IPS-20b (cell line): ENCODE results near the gene COTL1.

Experiments used
- H3K27ac ChIP-seq: one replicate; pipeline ENCODE4 v1.5.1; 2013; ENCODE audit warnings: low read length
- H3K27me3 ChIP-seq: 2 replicates; pipeline ENCODE4 v1.6.1; 2013; ENCODE audit warnings: mild to moderate bottlenecking, low read length, inconsistent platforms; ENCODE audit not compliant: insufficient read depth
- H3K36me3 ChIP-seq: 2 replicates; pipeline ENCODE4 v1.6.1; 2013; ENCODE audit warnings: low read depth, mild to moderate bottlenecking, inconsistent platforms, low read length, moderate library complexity; ENCODE audit not compliant: insufficient read depth
- H3K4me1 ChIP-seq: 2 replicates; pipeline ENCODE4 v1.6.1; 2013; ENCODE audit warnings: mild to moderate bottlenecking, control low read depth, inconsistent platforms, low read length, moderate library complexity; ENCODE audit not compliant: insufficient read depth
- H3K4me3 ChIP-seq: 2 replicates; pipeline ENCODE4 v1.5.1; 2013; ENCODE audit warnings: mild to moderate bottlenecking, low read length, inconsistent platforms
- H3K9ac ChIP-seq: 2 replicates; pipeline ENCODE4 v1.6.1; 2013; ENCODE audit warnings: low read depth, mild to moderate bottlenecking, inconsistent platforms, low read length, moderate library complexity
- H3K9me3 ChIP-seq: 2 replicates; pipeline ENCODE4 v1.6.1; 2013; ENCODE audit warnings: mild to moderate bottlenecking, low read depth, low read length, inconsistent platforms; ENCODE audit not compliant: insufficient read depth

The COTL1 gene

GRCh38 chr16:84544031-84544773 lies 73.7 kb downstream of the COTL1 start:
- H3K9me3 ChIP-seq, result no peaks in the 10 kb centered on the region
- no peak overlapping the region for H3K4me3 ChIP-seq
- H3K27ac ChIP-seq, result no peak overlapping the region
- H3K4me1 ChIP-seq, result peaks cover 3% of the 10 kb centered on the region; the same call in 1 of the 2 replicates
- H3K36me3 ChIP-seq, result no peaks in the 10 kb centered on the region
- H3K9ac ChIP-seq, result no peak overlapping the region
- no peaks in the 10 kb centered on the region for H3K27me3 ChIP-seq

GRCh38 chr16:84543253-84543652 lies 74.6 kb downstream of the COTL1 start:
- H3K27me3 ChIP-seq, result no peaks in the 10 kb centered on the region
- H3K9me3 ChIP-seq, result no peaks in the 10 kb centered on the region
- H3K36me3 ChIP-seq, result no peaks in the 10 kb centered on the region
- H3K9ac ChIP-seq, result no peak overlapping the region
- H3K4me3 ChIP-seq, result no peak overlapping the region
- H3K4me1 ChIP-seq, result peaks cover 3% of the 10 kb centered on the region; the same call in 1 of the 2 replicates
- H3K27ac ChIP-seq, result no peak overlapping the region

- no peak overlapping the region for H3K4me3 ChIP-seq
Observed at GRCh38 chr16:84541999-84542817, 75.7 kb downstream of the COTL1 start.

GRCh38 chr16:84540194-84540593 lies 77.7 kb downstream of the COTL1 start:
- Histone ChIP-seq H3K36me3 (no peaks in the 10 kb centered on the region), H3K27me3 (no peaks in the 10 kb centered on the region), H3K4me3 (no peak overlapping the region), H3K27ac (no peak overlapping the region), H3K9ac (no peak overlapping the region), H3K9me3 (no peaks in the 10 kb centered on the region), H3K4me1 (peaks cover 13% of the 10 kb centered on the region)

More at GRCh38 chr16:84541999-84542817, 75.7 kb downstream of the COTL1 start:
- no peaks in the 10 kb centered on the region for H3K9me3 ChIP-seq
- H3K9ac ChIP-seq, result no peak overlapping the region
- H3K4me1 ChIP-seq, result peaks cover 1% of the 10 kb centered on the region; the same call in 1 of the 2 replicates
- H3K27me3 ChIP-seq, result no peaks in the 10 kb centered on the region
- no peak overlapping the region for H3K27ac ChIP-seq
- H3K36me3 ChIP-seq, result no peaks in the 10 kb centered on the region

GRCh38 chr16:84538222-84538840 lies 79.5 kb downstream of the COTL1 start:
- peaks cover 21% of the 10 kb centered on the region for H3K4me1 ChIP-seq
- H3K27me3 ChIP-seq, result no peaks in the 10 kb centered on the region
- no peak overlapping the region for H3K9ac ChIP-seq

GRCh38 chr16:84537491-84538151 lies 80.3 kb downstream of the COTL1 start:
- Histone ChIP-seq H3K9ac (no peak overlapping the region), H3K36me3 (no peaks in the 10 kb centered on the region), H3K9me3 (no peaks in the 10 kb centered on the region), H3K4me1 (peaks cover 28% of the 10 kb centered on the region), H3K27ac (no peak overlapping the region), H3K27me3 (no peaks in the 10 kb centered on the region), H3K4me3 (no peak overlapping the region)

More at GRCh38 chr16:84538222-84538840, 79.5 kb downstream of the COTL1 start:
- H3K36me3 ChIP-seq, result no peaks in the 10 kb centered on the region
- H3K4me3 ChIP-seq, result no peak overlapping the region
- no peak overlapping the region for H3K27ac ChIP-seq
- no peaks in the 10 kb centered on the region for H3K9me3 ChIP-seq

GRCh38 chr16:84535851-84536250 lies 82.0 kb downstream of the COTL1 start:
- Histone ChIP-seq H3K9ac (peak overlapping the region; percentile 27; the same call in 1 of the 2 replicates), H3K4me1 (peaks cover 37% of the 10 kb centered on the region), H3K27me3 (no peaks in the 10 kb centered on the region), H3K4me3 (no peak overlapping the region), H3K27ac (no peak overlapping the region), H3K36me3 (no peaks in the 10 kb centered on the region), H3K9me3 (no peaks in the 10 kb centered on the region)

GRCh38 chr16:84535408-84535807 lies 82.5 kb downstream of the COTL1 start:
- peak overlapping the region; percentile 27; the same call in 1 of the 2 replicates for H3K9ac ChIP-seq
- no peaks in the 10 kb centered on the region for H3K36me3 ChIP-seq
- peaks cover 37% of the 10 kb centered on the region for H3K4me1 ChIP-seq
- H3K27me3 ChIP-seq, result no peaks in the 10 kb centered on the region
- H3K27ac ChIP-seq, result no peak overlapping the region
- H3K9me3 ChIP-seq, result no peaks in the 10 kb centered on the region
- H3K4me3 ChIP-seq, result no peak overlapping the region

GRCh38 chr16:84534815-84535214 lies 83.1 kb downstream of the COTL1 start:
- H3K36me3 ChIP-seq, result no peaks in the 10 kb centered on the region

GRCh38 chr16:84532855-84533486 lies 84.9 kb downstream of the COTL1 start:
- Histone ChIP-seq H3K4me1 (peaks cover 37% of the 10 kb centered on the region), H3K9me3 (peaks cover 10% of the 10 kb centered on the region), H3K27me3 (no peaks in the 10 kb centered on the region), H3K36me3 (no peaks in the 10 kb centered on the region), H3K4me3 (0 out of 2 replicates have a peak overlapping the region, but pooled peaks have one; percentile 7), H3K27ac (peak overlapping the region; percentile 20), H3K9ac (peak overlapping the region; percentile 33; the same call in 1 of the 2 replicates)

More at GRCh38 chr16:84534815-84535214, 83.1 kb downstream of the COTL1 start:
- H3K4me3 ChIP-seq, result no peak overlapping the region
- H3K27ac ChIP-seq, result no peak overlapping the region
- peaks cover 37% of the 10 kb centered on the region for H3K4me1 ChIP-seq
- H3K9me3 ChIP-seq, result peaks cover 5% of the 10 kb centered on the region
- H3K27me3 ChIP-seq, result no peaks in the 10 kb centered on the region
- H3K9ac ChIP-seq, result no peak overlapping the region
